Measurements from ENCODE around the gene JUN.

GRCh38 chr1:58739856-58740466 is 43.9 kb downstream of the JUN start:
- TF ChIP-seq CTCF (IDR thresholded peaks at IDR 0.05): peak; percentile 98
- no peak for TF ChIP-seq EZH2 (IDR thresholded peaks at IDR 0.05; ENCODE audit: borderline replicate concordance, insufficient read depth, low read depth, low read length, poor library complexity, severe bottlenecking)
